Activated effector memory CD4-positive, alpha-beta T cell treated with Interleukin-2 at 50 U/mL for 16 hours (primary cell): ENCODE results near the gene ZNF624.
A peak's percentile ranks its signal among the peaks of the same experiment; 100 is the strongest.

Experiments used
- DNase-seq: peaks from one replicate; pipeline ENCODE4 v3.0.0-alpha.2; 2020

The ZNF624 gene

DNA sequence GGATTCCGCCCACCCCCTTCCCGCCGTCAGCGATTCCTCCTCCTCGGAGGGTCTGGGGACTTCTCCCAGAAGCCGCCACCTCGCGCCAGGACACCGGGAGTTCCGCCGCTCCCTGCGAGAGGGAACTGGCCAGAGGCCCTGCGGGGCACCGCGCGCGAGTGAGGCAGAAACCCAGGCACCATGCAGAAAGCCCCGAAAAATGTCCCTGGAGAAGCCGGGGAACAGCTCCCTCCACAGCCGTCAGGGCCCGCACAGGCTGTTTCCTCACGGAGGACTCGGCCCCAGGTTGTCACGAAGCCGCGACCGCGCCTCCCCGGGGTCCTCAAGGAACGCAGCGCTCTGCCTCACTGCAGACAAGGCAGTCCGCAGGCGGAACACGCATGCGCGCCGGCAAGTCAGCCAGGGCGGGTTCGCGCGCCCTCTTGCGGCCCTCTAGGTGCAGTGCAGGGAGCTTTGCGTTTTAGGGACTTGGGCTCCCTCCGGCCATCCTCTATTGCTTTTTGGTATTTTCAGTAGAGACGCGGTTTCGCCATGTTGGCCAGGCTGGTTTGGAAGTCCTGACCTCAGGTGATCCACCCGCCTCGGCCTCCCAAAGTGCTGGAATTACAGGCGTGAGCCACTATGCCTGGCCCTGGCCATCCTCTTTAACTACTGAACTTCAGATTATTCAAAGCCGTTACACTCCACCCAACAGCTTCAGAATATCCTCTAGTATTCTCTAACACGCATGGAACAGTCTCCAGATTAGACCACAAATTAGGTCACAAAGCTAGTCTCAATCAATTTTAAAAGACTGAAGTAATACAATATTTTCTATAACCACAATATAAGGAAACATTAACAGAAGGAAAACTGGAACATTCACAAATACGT, 64.3 kb downstream of the ZNF624 start:
- DNase-seq: peak; percentile 86

DNA sequence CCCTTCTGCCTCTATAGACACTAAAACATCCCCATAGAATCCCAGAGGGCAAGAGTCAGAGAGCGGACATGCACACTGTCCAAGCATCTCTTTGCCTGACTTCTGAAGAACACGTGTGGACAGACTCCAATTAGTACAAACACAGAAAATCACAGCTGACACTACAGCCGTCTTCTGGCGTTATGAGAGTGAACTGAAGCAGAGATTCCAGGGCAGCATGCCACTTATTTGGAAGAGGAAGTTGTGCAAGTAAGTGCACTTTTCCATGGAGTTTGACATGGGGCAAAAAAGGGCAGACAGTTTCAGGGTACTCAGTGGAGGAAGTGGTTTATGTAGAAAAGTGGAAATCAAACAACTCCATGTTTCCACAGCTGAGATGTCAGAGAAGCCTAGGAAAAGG, 67.9 kb downstream of the ZNF624 start:
- DNase-seq: no peak

GRCh38 chr17:16584273-16584995, 69.2 kb downstream of the ZNF624 start:
- DNase-seq: peak; percentile 89

DNA sequence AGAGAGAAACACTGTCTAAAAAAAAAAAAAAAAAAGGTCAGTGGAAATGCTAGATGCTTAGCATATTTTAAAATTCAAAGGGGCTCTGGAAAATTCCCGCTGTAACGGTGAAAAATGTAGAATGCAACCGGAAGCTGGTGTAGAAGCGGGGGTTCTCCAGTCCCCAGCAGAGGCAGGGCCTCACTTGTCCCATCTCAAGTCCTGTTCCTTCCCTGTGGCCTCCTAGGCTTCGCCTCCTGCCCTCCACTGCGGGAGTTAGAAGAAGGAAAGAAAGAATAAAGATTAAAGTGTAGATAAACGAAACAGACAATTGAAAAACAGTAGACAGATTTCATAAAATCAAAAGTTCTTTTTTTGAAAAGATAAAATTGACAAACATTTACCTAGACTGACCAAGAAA, 69.9 kb downstream of the ZNF624 start:
- DNase-seq: no peak

GRCh38 chr17:16573466-16573865, 80.2 kb downstream of the ZNF624 start:
- DNase-seq: no peak
